HepG2 (cell line): ENCODE data around the gene ZGRF1. TPM values are rescaled to one million over a fixed set of nuclear protein-coding genes. Genes with fewer than 3 reads are reported as not detected.

Source experiments
- CC2D1A ChIP-seq: sonication (generic); formaldehyde crosslinking; IDR thresholded peaks from 2 replicates; pipeline ENCODE4 v1.8.1; 2023; ENCODE audit warnings: mild to moderate bottlenecking, missing genetic modification reagents
- GATAD1 ChIP-seq: IDR thresholded peaks from 2 replicates; pipeline ENCODE4 v1.6.1; 2016; ENCODE audit warnings: missing genetic modification reagents, missing compliant biosample characterization
- NR3C1 ChIP-seq: sonication (generic); formaldehyde crosslinking; IDR thresholded peaks from 2 replicates; pipeline ENCODE4 v1.4.0; 2020; ENCODE audit warnings: missing genetic modification reagents
- RFX5 ChIP-seq: IDR thresholded peaks from 2 replicates; pipeline ENCODE4 v1.6.1; 2011; ENCODE audit warnings: low read depth, low read length, improper control_type of control experiment
- SAP130 ChIP-seq: IDR thresholded peaks from 2 replicates; pipeline ENCODE4 v1.6.1; 2016; ENCODE audit warnings: low read depth
- SIN3B ChIP-seq: fragments of 150-350 bp; IDR thresholded peaks from 2 replicates; pipeline ENCODE4 v1.6.1; 2014; ENCODE audit warnings: low read length
- SMAD1 ChIP-seq: sonication (generic); formaldehyde crosslinking; IDR thresholded peaks from 2 replicates; pipeline ENCODE4 v1.4.0; 2020; ENCODE audit warnings: missing genetic modification reagents, low read depth, mild to moderate bottlenecking, borderline replicate concordance
- TBX2 ChIP-seq: sonication (generic); formaldehyde crosslinking; IDR thresholded peaks from 2 replicates; pipeline ENCODE4 v1.5.0; 2020; ENCODE audit warnings: missing genetic modification reagents, mild to moderate bottlenecking, borderline replicate concordance
- USF2 ChIP-seq, 2 experiments: sonication (generic) in 1 of 2; formaldehyde crosslinking in 1 of 2; IDR thresholded peaks; 2 replicates each; pipeline versions ENCODE4 v1.5.1 to v1.6.1; 2011 to 2020; ENCODE audit warnings: borderline replicate concordance in 1 of 2, low read depth in 1 of 2, low read length in 1 of 2, mild to moderate bottlenecking in 1 of 2, missing genetic modification reagents in 1 of 2, moderate library complexity in 1 of 2
- ZNF576 ChIP-seq: sonication (generic); formaldehyde crosslinking; IDR thresholded peaks from 2 replicates; pipeline ENCODE4 v1.4.0; 2020; ENCODE audit warnings: mild to moderate bottlenecking, missing genetic modification reagents
- ZSCAN5A ChIP-seq: sonication (generic); formaldehyde crosslinking; IDR thresholded peaks from 2 replicates; pipeline ENCODE4 v1.8.0; 2022; ENCODE audit warnings: mild to moderate bottlenecking, missing genetic modification reagents, borderline replicate concordance
- polyA plus RNA-seq, 8 experiments: library from polyadenylated mRNA; depleted of rRNA in 3 of 8; stranded (reverse) in 7 of 8; unstranded in 1 of 8; fragments of >200 nt; fragmentation: Illumina TruSeq in 4 of 8; extraction: Trizol in 4 of 8; gene quantifications; 2 replicates each; pipeline versions ENCODE4 v1.2.1 to v1.2.3, GENCODE V29; 2011 to 2016; ENCODE audit warnings: low read depth in 4 of 8, missing spikeins in 1 of 8, mixed read lengths in 1 of 8; ENCODE audit not compliant: insufficient read depth in 1 of 8
- total RNA-seq, 5 experiments: library from RNA; depleted of rRNA; stranded (reverse); fragments of >200 nt; fragmentation: Illumina TruSeq; extraction: Trizol; gene quantifications; 2 replicates each; pipeline ENCODE4 v1.2.3, GENCODE V29; 2016; ENCODE audit warnings: low read depth in 1 of 5
- TF ChIP-seq, protein P1 (sequence below): sonication (generic); formaldehyde crosslinking; IDR thresholded peaks from 2 replicates; pipeline ENCODE4 v1.4.0; 2020; ENCODE audit warnings: mild to moderate bottlenecking, missing genetic modification reagents, borderline replicate concordance
- TF ChIP-seq, protein P2 (sequence below): sonication (generic); formaldehyde crosslinking; IDR thresholded peaks from 2 replicates; pipeline ENCODE4 v1.4.0; 2020; ENCODE audit warnings: missing genetic modification reagents

Gene ZGRF1
- total and polyA plus RNA-seq, 2 of the 13 experiments (the other 11 are each of a cell fraction or from before 2014, with no cell fraction given): 8.6 to 15.9 TPM

GRCh38 chr4:112523764-112524505 lies 112.8 kb downstream of the ZGRF1 start (continued):
- no peak for TF ChIP-seq USF2 (IDR thresholded peaks at IDR 0.05; ENCODE audit: low read depth, low read length)
- no peak for TF ChIP-seq USF2 (CRISPR knock-in tag; IDR thresholded peaks at IDR 0.05; ENCODE audit: borderline replicate concordance)
- 0 out of 2 replicates have a peak, but pooled peaks have one; percentile 51 for TF ChIP-seq SMAD1 (CRISPR knock-in tag)
- TF ChIP-seq SIN3B: no peak
- TF ChIP-seq, protein P1, sequence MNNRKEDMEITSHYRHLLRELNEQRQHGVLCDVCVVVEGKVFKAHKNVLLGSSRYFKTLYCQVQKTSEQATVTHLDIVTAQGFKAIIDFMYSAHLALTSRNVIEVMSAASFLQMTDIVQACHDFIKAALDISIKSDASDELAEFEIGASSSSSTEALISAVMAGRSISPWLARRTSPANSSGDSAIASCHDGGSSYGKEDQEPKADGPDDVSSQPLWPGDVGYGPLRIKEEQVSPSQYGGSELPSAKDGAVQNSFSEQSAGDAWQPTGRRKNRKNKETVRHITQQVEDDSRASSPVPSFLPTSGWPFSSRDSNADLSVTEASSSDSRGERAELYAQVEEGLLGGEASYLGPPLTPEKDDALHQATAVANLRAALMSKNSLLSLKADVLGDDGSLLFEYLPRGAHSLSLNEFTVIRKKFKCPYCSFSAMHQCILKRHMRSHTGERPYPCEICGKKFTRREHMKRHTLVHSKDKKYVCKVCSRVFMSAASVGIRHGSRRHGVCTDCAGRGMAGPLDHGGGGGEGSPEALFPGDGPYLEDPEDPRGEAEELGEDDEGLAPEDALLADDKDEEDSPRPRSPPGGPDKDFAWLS (CRISPR knock-in tag): no peak
- TF ChIP-seq CC2D1A (CRISPR knock-in tag): no peak
- TF ChIP-seq ZSCAN5A (CRISPR knock-in tag): no peak
- no peak for TF ChIP-seq NR3C1 (CRISPR knock-in tag)
- TF ChIP-seq, protein P2, sequence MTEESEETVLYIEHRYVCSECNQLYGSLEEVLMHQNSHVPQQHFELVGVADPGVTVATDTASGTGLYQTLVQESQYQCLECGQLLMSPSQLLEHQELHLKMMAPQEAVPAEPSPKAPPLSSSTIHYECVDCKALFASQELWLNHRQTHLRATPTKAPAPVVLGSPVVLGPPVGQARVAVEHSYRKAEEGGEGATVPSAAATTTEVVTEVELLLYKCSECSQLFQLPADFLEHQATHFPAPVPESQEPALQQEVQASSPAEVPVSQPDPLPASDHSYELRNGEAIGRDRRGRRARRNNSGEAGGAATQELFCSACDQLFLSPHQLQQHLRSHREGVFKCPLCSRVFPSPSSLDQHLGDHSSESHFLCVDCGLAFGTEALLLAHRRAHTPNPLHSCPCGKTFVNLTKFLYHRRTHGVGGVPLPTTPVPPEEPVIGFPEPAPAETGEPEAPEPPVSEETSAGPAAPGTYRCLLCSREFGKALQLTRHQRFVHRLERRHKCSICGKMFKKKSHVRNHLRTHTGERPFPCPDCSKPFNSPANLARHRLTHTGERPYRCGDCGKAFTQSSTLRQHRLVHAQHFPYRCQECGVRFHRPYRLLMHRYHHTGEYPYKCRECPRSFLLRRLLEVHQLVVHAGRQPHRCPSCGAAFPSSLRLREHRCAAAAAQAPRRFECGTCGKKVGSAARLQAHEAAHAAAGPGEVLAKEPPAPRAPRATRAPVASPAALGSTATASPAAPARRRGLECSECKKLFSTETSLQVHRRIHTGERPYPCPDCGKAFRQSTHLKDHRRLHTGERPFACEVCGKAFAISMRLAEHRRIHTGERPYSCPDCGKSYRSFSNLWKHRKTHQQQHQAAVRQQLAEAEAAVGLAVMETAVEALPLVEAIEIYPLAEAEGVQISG (CRISPR knock-in tag): peak; percentile 60; the same call in 1 of the 2 replicates
- TF ChIP-seq GATAD1 (CRISPR knock-in tag): peak; percentile 58
- no peak for TF ChIP-seq TBX2 (CRISPR knock-in tag)
- TF ChIP-seq ZNF576 (CRISPR knock-in tag): no peak
- TF ChIP-seq RFX5: no peak
- TF ChIP-seq SAP130 (CRISPR knock-in tag): peak; percentile 30; the same call in 1 of the 2 replicates
